Fibroblast of the conjunctiva (primary cell): ENCODE results near the gene ATG5.

Experiments used
- DNase-seq: peaks from one replicate; pipeline ENCODE4 v3.0.0-alpha.2; 2010; ENCODE audit warnings: low read depth

Gene ATG5

DNA sequence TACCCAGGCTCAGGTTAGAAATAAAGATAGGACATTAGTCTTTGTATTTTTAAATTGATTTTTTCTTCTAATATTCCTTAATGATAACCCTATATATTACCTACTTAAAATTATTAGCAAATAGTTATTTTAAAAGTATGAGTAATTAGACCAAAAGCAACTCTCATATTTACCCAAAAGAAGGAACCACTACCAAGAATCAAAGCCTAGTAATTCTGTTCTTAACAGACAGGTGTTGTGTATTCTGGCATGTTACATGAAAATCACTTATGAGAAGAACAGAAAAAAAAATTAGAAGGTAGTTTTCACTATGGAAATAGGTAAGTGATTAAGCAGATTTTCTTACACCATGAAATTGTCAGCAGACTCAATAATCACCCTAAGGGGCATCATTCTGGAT is 105.1 kb downstream of the ATG5 start:
- no peak for DNase-seq

DNA sequence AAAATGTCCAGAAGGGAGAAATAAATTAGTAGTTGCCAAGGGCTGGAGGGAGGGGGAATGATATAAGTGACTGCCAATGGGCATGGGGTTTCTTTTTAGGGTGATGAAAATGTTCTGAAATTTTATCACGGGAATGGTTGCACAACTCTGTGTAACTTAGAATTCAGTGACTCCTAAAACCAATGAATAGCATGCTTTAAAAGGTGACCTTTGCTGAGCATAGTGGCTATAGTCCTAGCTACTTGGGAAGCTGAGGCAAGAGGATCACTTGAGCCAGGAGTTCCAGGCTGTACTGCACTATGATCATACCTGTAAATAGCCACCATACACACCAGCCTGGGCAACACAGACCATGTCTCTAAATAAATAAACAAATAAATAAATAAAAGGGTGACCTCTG is 109.0 kb downstream of the ATG5 start:
- peak; percentile 16 for DNase-seq

DNA sequence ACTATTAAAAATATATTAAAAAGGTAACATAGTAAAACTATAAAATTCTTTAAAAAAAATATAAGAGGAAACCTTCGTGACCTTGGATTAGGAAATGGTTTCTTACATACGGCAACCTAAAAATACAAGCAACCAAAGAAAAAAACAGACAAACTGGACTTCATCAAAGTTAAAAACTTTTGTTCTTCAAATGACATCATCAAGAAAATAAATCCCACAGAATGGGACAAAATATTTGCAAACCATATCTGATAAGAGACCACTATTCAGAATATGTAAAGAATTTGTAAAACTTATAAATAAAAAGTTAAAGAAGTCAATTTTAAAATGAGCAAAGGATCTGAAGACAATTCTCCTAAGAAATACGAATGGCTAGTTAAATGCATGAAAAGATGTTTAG is 110.0 kb downstream of the ATG5 start:
- DNase-seq, result no peak

DNA sequence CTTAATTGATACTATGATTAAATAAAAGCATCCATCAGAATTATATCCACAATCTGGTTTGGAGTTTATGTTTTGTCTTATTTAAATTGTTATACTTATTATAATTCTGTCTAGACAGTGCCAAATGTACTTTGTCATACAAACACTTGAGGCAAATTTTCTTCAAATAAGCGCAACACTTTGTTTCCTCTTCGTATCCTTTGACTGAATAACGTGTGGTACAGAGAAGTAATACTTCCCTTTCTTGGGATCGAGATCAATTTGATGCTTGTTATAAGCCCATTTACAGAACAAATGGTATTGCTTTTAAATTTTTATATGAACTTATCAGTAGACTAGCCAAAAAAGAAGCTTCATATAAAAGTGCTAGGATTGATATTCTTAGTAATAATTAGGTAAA is 111.0 kb downstream of the ATG5 start:
- no peak for DNase-seq

DNA sequence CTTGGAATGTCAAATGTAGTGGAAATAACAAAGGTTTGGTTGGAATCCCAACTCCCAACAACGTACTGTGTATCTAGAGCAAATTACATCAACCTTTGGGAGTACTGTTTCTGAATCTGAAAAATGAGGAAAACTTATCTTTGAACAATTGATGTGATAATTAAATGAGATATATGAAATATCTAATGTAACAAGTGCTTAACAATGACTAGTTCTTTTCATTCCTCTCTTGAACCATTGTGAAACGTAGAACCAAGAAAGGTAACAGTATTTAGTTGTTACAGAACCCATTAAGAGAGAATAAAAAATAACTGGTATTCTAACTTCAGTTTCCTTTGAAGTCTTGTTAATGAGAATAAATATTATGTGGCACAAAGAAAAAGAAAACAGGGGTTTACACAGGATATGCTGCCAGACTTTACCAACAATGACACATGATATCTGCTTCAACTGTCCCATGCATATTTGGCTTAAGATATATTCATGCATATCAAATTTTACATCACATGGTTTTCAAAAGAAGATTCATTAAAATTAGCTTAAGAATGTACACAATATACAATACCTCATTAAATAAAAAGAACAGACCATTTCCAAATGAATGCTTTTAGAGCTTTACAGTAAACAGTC is 111.8 kb downstream of the ATG5 start:
- DNase-seq, result no peak

DNA sequence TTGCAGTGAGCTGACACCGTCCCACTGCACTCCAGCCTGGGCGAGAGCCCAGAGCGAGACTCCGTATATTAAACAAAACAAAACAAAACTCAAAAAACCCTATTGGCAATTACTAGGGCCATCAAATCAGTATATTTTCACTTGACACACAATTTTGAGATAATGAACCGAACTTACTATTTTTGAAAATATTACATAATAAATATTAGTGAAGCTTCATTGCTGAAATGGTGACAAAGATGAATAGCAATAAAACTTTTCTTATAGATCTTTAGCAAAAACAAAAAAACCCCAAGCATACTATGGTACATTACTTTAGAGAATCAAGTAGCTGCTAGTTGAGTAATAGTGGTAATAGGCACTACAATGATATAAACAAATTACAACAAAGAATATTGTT is 113.0 kb downstream of the ATG5 start:
- DNase-seq, result no peak

DNA sequence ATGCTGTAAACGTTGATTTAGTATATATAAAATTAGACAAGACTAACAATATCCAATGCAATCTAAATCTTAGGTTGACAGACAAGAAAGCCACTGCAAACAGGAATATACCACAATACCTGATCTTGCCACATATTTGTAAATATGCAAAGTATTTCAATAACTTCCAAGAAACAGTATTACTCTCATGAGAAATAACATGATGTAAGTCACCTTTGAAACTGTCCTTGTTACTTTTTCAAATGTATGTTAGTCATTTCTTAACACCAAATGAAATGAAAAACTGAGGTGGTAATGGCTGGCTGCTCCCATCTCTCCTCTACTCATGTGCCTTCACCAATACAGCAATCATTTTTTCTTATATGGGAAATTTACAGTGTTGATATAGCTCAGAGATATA is 118.7 kb downstream of the ATG5 start:
- DNase-seq, result no peak

DNA sequence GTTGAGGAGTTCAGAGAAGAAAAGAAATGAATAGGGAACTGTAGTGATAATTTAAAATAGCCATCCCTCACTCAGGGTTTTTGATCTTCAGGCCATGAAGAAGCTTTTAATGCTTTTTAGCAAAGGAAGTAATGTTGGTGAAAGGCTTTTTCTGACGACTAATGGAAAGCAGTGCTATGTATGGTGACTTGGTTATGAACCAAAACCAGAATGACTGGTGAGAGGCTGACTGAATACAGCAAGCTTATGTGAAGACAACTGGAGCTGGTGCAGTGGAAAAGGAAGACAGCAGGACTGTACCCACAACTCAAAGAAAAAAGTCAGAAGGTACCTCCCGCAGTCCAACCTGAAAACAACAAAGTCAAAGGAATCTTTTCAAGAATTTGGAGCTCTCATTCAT is 120.6 kb downstream of the ATG5 start:
- no peak for DNase-seq

DNA sequence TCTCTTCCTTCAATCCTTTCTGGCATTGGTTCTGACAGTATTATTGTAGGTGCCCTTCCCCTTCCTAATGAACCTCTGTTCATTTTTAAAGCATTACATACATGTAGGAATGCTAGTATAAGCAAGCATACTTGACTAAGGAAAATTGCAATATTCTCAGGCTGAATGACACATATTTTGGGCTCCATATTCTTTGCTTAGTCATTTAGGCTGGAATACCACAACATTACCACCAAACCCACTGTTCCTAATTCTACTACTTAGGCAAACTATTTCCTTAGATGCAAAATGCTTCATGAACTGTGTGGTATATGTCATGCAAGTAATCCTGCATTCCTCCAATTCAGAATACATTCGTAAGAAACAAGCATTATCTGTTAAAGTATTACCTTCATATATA is 125.6 kb downstream of the ATG5 start:
- no peak for DNase-seq

DNA sequence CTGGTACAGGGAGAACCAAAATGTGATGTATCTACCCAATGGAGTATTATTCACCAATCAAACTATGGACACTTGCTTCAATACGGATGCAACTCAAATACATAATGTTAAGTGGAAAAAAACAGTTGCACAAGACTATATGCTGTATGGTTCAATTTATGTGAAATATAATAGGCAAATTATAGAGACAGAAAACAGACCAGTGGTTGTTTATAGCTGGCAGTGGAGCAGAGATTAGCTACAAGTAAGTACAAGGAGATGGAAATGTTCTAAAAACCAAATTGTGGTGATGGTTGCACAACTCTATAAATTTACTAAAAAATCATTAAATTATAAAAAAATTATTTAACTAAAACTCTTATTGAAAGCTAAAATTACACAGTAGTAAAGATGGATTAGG is 126.2 kb downstream of the ATG5 start:
- no peak for DNase-seq

DNA sequence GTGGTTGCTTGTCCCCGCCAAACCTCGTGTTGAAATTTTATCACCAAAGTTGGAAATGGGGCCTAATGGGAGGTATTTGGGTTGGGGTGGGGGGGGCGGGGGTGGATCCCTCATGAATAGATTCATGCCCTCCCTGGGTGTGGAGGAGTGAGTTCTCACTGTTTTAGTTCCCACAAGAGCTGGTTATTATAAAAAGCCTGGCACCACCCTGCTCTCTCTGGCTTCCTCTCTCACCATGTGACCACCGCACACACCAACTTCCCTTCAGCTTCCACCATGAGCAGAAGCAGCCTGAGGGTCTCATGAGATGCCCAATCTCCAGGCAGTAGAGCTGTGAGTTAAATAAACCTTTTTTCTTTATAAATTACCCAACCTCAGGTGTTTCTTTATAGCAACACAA is 128.1 kb downstream of the ATG5 start:
- no peak for DNase-seq

DNA sequence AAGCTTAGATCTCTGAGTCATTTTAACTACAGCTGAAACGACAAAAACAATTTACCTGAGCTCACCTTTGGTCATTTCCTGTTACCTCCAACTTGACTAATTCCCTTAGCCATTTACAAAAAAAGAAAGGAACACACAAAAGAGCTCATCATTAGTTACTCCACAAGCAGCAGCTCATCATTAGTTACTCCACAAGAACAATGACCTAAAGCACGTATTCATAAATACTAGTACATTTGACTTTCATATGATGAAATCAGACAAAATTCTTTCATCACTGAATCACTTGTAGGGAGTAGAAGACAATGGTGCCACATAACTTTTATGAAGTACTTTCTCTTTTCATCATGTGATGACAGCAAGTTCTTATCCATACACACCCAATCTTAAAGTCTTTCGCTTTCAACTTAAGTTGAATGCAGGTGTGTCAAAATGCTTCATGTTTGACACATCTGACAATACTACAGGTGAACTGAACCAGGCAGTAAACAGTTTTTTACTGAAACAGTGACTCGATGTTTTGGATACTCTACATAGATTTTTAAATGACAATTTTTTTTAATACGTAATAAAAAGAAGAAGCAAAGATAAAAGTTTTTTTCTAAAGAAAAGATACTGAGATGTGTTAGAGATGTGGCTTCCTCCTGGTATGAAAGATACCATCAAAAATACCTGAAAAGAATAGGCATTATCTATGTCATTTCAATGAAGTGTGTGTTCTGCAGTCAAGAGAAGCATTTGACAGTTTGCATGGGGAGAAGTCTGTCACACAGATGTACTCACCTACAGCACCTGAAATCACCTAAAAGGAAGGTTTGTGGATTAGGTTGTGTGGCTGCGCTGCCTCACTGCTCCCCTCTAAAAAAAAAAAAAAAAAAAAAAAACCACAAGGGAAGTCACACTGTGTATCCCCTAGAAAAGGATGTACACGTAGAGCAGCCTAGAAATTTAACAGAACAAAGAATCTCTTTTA is 130.3 kb downstream of the ATG5 start:
- DNase-seq, result peak; percentile 53

DNA sequence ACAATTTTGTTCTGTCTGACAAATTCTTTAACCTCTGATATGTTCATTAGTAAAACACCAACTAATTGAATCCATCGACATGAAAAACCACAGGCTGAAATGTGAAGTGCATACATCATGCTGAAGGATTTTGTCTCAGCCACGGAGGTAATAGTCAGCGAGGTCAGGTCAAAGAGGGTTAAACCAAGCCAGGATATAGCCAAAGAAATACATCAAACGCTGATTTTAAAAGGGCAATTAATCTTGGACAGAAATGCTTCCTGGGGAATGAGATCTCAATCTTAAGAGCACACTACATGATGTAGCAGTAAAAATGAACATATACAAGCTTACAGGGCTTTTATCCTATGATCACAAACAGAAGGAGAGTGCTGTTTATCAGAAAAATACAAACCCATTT is 132.7 kb downstream of the ATG5 start:
- DNase-seq, result no peak

DNA sequence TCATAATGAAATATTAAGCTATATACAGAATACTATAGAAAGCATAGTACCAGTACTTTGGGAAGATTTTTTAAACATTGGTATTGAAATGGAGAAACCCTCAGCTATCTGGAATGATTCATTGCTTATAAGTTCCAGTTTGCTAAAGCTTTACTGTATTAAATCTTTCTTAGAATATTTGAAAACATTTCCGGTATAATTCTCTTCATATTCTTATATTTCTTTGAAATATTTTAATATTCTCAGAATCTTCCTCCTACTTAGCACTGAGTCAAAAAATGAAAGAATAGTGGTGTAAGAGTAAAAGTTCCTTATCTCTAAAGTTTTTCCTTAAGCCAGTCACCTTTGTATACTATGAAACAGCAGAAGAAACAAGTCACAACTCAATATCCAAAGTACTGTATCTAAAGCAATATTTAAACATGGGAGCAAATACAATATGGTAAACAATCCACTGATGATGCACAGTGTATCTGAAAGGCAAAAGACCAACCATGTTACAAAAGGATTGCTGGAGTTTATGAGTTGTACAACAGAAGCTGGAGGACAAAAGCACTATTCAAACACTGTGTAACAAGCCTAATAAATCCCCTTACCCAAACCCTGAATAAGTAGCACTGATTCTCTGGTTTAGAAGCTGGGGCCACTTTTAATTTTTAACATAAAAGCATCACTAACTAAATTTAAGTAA is 137.3 kb downstream of the ATG5 start:
- no peak for DNase-seq

DNA sequence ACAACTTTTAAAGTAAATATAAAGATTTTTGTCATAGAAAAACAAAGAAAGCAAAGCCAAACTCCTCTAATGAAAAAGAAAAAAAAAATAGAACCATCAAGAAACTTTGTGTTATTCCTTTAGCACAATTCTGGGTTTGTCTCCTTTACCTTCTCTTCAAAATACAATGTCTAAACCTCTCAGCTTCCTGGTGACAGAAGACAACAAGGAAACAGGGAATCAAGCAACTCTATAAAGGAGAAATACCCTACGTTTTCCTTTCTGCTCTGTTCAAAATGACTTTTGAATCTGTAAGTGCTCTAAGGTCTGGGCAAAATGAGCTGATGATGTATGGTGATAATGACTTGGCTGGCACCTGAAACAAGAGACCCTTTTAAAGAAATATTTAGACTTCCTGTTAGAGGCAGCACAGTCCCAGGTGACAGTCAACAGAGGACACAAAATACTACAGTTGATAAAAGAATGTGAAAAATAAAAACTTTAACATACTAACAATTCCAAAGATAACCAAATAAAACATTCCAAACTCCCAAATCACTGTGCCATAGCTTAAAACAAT is 138.1 kb downstream of the ATG5 start:
- DNase-seq, result no peak

DNA sequence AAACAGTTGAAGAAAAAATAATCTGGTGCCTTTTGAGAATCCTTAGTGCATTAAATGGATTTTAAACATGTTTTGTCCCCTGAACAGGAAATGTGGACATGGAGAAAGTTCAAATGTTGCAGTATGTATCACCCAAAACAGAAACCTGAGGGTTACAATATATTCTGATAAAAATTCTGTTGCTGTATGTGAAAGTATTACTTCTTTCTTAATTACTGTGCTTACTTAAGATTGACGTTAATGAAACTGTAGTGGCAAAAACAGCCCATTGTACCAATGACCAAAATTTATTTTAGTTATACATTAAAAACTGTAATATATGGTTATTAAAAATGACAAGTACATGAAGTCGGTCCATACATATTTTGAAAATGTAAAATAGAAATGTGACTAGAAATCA is 138.8 kb downstream of the ATG5 start:
- no peak for DNase-seq

DNA sequence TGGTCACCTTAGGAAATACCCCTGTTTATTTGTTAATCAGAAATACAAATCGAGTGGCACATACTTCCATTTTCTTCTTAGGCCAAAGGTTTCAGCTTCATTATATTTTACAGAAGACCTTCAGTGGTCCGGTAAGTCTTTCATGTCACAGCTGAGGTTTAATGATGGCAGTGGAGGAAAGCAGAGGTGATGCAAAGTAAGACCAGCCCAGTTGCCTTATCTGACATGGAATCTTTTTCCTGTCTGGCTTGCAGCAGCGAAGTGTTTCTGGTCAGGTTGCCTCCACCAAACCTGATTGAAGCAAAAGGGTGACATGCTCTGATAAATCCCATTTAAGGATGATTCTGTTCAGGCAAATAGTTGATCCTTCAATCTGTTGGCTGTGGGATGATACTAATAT is 139.4 kb downstream of the ATG5 start:
- DNase-seq, result no peak

DNA sequence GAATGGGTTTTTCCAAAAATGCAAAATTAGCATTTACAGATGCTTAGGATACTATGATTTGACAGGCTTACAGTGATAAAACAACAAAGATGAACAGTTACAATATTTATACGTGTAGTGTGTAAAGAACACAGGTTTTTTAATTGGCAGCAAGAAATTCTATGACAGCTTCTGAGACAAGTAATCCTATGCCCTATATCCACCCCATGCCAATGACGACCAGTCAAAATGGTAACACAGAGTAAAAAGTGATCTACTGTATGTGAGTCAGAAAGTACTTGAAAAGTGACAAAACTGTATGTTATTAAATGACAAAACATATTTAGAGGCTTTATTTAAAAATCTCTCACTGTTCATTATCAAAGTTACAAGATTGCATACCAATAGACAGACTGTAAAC is 139.9 kb downstream of the ATG5 start:
- DNase-seq, result no peak

DNA sequence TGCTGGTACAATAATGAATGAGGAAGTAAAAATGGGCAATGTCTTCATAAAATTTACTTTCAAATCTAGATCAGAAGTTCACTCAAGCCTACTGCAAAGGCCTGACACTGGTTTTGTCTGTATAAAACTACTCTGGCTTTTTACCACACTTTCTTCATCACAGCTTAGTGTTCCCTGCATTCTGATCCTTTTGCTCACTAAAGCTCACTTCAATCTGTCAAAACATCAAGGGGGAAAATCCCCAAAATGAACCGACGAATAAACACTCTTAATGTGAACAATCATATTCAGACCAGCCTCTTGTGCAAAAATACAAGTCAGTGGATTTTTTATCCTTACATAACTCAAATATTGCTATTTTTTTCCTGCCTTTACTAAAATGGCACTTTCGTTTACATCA is 140.9 kb downstream of the ATG5 start:
- DNase-seq, result no peak

DNA sequence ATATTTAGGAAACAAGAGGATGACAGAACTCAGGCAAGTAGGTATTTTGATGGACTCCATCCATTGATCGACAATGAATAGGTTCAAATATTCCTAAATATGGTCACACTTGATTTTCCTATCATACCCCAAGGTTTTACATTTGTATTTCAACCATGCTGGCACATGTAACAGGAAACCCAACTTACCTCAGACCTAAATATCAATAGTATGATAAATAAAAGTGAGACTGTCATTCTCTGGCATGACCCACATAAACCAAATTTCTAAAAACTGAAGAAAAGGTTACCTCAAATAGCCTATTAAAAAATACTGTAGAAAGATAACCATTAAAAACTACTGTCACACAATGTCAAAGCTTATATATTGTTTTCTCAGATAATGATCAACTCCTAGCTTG is 142.1 kb downstream of the ATG5 start:
- DNase-seq, result no peak

DNA sequence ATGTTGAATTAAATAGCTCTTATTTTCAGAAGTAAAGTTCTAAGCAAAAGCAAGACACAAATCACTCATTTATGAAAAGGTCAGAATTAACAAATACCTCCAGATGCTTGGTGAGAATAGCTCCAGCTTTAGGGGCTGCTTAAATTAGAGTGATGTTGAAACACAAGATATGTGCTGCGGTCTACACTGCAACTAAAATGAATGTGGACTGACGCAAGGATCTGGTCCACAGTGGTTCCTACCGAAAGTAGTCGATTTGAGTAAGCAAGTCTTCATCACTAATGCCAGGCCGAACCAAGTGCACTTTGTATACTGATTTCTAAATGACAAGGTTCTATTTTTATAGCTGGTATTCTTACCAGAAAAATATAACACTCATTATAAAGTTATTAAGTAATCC is 143.1 kb downstream of the ATG5 start:
- no peak for DNase-seq

DNA sequence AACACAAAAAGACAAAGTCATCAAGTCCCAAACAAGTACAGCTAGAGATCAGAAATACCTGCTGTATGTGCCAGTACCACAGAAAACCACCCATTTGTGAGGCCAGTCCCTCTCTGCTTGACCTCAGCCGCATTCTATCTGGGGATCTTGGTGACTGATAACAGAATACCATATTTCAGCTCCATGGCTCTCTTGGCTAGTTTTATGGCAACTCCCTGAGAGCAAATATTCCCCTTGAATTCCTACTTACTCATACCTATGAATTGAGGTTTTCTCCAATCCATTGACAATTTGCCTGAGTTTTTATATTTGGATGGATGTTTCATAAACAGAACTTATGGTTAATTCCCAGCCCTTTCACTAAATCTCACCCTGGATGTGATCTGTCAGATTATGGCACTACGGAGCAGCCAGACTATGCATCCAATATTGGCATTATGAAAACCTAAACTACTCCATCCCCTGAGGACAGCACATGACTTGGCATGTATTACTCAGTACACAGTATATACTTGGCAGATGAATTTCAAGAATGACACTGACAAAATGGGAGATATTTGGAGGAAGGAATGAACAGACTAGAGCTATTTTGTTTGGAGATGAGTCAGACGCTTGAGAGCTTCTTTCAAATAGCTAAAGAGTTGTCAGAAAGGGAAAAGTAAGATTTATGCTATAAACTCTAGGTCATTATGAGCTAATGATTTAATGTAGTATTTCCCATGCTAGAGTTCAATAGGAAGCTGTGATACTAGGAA is 143.7 kb downstream of the ATG5 start:
- peak; percentile 47 for DNase-seq
